Measurements from ENCODE around the gene AP1M1.
"Not testable (repeated sequence)": the region's sequence is repeated elsewhere in the genome, so short reads cannot be mapped to it uniquely, and the experiment has no call there.

The AP1M1 gene

DNA sequence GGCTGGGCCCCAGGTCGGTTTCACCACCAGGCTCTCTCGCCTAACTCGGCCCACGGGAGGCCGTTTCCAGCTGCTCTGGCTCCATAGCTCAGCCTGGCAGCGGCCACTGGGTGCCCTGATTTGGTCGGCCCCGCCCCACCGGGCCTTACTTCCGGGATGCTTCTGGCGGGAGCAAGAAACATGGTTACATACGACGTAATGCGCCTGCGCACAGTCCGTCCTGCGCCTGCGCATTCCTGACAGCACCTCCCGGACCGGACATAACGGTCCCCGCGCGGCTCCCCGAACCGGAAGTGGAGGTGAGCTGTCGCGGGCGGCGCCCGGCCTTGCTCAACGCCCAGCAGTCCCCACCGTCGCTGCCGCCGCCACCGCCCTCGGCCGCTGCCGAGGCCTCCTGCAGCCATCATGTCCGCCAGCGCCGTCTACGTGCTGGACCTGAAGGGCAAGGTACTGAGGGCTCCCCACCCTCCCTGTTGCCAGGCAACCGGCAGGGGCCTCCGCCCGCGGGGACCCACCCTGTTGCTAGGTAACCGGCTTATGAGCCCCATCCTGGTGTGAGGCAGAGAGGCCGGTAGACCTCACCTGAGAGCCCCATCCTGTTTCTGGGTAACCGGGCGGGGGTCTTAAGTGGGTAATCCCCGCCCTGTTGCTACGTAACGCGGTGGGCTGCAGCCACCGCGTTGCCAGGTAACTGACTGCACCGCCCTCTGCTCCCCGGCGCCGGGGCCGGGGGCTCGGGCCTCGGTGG, at the start of gene AP1M1:
AP1M1 (plus strand) TSS at position 290 of the 748 bp plus-strand sequence; CDS start at position 406, 116 bp downstream.
- DNase-seq (ENCODE audit: low read depth in 3 of 3) = peak; percentile 96 to 98 (median 97)

DNA sequence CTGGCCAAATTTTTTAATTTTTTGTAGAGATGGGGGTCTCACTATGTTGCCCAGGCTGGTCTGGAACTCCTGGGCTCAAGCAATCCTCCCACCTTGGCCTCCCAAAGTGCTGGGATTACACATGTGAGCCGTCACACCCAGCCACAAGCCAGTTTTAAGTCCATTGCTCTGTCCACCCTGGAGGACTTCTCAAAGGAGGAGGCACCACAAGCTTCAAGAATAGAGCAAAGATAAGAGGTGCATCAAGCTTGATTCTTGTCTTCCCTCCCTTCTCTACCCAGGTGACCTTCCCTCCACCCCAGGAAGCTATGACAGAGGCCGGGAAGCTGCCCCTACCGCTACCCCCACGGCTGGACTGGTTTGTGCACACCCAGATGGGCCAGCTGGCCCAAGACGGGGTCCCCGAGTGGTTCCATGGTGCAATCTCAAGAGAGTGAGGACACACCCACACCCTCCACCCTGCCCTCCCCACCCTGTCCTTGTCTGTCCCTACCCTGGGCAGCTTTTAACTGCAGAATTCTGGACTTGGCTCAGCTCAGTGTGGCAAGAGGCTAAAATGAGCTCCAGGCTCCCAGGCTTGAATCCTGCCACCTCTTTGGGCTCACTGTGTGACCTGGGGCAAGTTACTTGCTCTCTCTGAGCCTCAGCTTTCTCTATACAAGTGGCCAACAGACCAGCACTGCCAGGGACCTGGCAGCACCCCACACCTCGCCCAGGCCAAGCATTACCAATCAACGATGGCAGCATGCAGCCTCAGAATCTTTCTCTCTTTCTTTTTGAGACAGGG, 49.1 kb upstream of the AP1M1 start:
- DNase-seq (ENCODE audit: low read depth in 3 of 3) = no peak

DNA sequence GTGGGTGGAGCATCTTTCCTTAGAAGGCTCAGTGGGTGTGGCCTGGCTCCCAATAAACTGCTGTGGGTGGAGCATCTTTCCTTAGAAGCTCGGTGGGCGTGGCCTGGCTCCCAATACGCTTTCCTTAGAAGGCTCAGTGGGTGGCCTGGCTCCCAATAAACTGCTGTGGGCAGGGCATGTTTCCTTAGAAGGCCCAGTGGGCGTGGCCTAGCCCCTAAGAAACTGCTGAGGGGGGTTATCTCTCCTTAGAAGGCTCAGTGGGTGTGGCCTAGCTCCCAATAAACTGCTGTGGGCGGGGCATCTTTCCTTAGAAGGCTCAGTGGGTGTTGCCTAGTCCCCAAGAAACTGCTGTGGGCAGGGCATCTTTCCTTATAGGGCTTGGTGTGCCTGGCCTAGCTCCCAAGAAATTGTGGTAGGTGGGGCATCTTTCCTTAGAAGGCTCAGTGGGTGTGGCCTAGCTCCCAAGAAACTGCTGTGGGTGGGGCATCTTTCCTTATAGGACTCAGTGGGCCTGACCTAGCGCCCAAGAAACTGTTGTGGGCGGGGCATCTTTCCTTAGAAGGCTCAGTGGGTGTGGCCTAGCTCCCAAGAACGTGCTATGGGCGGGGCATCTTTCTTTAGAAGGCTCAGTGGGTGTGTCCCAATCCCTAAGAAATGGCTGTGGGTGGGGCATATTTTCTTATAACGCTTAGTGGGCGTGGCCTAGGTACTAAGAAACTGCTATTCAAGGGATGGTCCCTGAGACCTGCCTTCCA, 44.0 kb upstream of the AP1M1 start:
- no peak for DNase-seq (ENCODE audit: low read depth in 3 of 3)

DNA sequence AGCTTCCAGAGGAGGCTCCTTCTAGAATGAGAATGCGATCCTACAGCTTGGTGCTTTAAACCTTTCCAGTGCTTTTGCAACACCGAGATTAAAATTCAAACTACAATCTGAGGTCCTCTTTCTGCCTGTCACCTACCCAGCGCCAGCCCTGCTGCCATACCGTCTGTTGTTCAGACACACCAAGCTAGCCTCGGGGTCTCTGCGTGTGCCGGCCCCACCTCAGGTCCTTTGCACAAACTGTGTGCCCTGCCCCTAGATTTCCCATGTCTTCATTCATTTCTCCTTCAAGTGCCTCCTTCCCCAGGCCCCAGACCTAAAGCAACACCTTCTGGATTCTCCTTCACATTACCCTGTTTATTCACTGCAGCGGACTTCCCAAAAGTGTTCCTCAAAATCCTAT, 43.2 kb upstream of the AP1M1 start:
- DNase-seq (ENCODE audit: low read depth in 3 of 3) = no peak

DNA sequence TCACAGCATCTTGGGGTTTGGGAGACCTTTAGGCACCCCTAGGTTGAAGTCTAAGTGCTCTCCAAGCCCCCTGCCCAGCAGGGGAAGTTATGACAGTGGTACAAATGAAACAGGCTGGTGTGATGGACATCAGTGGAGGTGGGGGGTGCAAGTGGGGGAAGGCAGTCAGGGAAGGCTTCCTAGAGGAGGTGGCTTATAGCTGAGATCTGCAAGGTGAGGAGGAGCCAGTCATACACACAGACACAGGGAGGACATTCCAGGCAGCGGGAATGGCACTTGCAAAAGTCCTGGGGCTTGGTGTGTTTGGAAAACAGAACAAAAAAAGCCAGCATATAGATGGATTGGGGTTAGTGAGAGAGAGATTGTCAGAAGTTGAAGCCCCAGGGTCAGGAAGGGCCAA, 42.6 kb upstream of the AP1M1 start:
- no peak for DNase-seq (ENCODE audit: low read depth in 3 of 3)

DNA sequence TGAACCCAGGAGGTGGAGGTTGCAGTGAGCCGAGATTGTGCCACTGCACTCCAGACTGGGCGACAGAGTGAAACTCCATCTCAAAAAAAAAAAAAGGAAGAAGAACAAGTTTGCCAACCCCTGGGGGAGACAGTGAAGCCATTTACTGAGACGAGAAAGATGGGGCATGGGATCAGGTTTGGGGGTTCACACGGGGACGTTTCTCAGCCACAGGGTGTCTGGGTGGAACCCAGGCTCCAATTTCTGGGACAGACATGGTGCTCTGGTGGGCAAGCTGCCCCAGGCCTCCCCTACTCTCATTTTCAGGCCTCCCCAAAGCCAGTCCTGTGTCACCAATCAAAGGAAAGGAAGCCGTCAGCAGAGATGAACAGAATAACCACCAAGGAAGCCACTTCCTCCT, 40.8 kb upstream of the AP1M1 start:
- no peak for DNase-seq (ENCODE audit: low read depth in 3 of 3)

DNA sequence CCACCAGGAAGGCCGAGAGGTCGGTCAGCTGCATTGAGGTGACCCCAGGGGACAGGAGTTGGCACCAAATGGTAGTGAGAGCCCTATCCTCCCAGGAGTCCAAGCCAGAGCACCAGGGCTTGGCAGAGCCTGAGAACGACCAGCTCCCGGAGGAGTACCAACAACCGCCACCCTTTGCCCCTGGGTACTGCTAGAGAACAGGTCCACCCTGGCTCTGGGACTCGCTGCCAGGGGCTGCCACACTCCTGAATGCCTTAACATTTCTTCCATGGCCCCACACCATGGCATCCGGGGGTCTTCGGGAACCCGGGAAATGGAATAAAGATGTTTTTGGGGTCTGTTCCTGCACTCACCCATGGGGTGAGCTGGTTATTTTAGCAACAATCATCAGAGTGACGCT, 40.1 kb upstream of the AP1M1 start:
- no peak for DNase-seq (ENCODE audit: low read depth in 3 of 3)

DNA sequence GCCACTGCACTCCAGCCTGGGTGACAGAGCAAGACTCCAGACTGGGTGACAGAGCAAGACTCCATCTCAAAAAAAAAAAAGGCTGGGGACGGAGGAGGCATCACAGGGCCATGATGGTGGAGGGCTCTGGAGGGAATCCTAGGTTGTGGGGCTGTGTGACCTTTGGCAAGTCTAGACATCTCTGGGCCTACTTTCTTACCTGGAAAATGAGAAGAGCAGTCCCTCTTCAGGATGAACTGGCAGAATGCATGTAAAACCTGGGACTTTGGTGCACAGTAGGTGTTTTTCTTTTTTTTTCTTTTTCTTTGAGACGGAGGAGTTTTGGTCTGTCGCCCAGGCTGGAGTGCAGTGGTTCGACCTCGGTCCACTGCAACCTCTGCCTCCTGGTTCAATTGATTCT, 38.1 kb upstream of the AP1M1 start:
- DNase-seq (ENCODE audit: low read depth in 3 of 3) = no peak

DNA sequence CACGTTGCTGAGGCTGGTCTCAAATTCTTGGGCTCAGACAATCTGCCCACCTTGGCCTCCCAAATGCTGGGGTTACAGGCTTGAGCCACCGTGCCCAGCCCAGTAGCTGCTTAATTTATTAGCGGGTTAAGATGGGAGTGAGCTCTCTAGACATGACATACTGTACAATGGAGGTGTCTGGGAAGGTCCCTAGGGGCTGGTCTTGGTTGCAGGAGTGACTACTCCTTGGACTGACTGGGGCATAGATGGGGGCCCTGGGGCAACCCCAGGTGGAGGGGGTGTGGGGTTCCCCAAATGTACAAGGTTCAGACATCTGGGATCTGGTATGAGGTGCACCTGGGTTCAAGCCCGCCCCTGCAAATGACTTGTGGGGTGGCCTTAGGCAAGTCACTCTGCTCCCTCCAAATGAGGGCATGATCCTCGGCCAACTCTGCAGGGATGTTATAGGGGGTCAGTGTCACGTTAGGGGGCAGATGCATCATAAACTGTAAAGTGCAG, 37.2 kb upstream of the AP1M1 start:
- DNase-seq (ENCODE audit: low read depth in 3 of 3) = no peak

DNA sequence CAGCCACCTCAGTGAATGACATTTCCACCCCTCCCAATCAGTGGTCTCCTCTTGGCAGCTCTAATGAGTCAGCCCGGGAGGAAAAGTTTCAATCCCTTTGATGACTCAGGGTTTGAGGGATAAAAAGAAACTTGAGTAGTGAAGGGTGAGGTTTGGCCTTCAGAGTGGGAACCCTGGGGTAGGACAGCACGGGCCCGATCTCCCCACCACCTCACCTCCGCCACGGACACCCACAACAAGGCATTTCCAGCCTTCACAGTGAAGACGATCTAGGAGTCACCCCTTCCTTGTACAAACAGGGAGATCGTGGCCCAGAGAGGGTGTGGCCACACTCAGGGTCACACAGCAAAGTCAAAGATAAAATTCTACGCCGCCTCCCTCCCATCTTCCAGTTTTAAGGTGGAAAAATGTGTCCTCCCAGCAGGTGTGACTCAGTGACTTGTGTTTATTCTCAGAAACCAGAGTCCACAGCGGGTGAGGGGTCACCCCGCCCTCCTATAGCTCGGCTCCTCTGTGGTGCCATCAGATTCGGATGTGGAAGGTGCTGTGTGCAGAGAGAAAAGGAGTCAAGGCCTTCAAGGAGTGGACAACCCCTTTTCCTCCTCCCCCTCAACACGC, 36.7 kb upstream of the AP1M1 start:
- no peak for DNase-seq (ENCODE audit: low read depth in 3 of 3)

DNA sequence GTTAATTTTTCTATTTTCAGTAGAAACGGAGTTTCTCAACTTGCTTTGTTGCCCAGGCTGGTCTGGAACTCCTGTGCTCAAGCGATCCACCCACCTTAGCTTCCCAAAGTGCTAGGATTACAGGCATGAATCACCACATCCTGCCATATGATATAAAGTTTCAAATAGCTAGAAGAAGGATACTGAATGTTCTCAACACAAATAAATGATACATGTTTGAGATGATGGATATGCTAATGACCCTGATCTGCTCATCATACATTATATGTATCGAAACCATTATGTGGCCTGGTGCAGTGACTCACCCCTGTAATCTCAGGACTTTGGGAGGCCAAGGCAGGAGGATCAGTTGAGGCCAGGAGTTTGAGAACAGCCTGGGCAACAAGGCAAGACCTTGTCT, 35.9 kb upstream of the AP1M1 start:
- DNase-seq (ENCODE audit: low read depth in 3 of 3) = no peak

DNA sequence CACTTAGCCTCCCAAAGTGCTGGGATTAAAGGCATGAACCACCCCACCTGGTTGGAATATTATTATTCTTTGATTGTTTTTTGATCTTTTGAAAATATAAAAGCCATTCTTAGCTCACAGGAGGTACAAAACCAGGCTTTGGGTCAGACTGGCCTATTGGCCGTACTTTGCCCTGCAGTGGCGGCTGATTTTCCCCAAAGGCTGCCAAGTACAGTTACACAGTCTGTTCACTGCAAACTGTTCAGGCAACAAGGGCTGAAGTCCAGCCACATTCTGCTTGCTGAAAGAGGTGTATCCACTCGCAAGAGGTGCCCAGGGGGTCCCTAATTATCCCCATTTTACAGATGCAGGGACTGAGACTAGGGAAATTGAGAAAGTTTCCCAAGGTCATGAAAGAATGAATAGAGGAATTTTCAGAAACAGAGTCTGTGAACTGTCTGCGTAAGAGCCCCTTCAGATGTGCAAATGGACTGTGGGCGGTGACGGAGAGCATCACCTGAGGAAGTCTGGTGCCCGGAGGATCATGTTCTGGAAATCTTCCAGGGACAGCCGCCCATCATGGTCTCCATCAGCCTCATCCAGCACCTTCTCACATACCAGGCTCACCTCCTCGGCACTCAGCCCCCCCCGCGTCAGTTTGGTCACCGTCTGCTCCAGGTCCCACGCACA, 33.4 kb upstream of the AP1M1 start:
- no peak for DNase-seq (ENCODE audit: low read depth in 3 of 3)

DNA sequence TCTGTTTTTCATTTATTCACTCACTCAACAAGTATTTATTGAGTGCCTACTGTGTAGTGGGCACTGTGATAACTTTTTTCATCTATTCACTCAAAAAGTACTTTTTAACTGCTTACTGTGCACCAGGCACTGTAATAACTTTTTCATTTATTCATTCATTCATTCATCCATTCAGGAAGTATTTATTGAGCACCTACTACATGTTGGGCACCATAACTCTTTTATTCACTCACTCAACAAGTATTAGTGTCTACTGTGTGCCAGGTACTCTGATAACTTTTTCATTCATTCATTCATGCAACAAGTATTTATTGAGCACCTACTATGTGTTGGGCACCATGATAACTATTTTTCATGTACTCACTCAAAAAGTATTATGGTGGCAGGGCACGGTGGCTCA, 31.3 kb upstream of the AP1M1 start:
- DNase-seq (ENCODE audit: low read depth in 3 of 3) = no peak

DNA sequence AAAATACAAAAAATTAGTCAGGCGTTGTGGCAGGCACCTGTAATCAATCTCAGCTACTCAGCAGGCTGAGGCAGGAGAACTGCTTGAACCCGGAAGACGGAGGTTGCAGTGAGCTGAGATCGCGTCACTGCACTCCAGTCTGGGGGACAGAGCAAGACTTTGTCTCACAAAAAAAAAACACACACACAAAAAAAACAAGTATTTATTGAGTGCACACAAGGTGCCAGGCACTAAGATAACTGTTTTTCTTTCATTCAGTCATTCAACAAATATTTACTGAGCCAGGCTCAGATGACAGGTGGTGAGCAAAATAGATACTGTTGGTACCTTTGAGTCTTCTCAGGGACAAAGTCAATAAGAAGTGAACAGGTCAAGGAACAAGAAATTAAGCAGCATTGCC, 30.7 kb upstream of the AP1M1 start:
- no peak for DNase-seq (ENCODE audit: low read depth in 3 of 3)

DNA sequence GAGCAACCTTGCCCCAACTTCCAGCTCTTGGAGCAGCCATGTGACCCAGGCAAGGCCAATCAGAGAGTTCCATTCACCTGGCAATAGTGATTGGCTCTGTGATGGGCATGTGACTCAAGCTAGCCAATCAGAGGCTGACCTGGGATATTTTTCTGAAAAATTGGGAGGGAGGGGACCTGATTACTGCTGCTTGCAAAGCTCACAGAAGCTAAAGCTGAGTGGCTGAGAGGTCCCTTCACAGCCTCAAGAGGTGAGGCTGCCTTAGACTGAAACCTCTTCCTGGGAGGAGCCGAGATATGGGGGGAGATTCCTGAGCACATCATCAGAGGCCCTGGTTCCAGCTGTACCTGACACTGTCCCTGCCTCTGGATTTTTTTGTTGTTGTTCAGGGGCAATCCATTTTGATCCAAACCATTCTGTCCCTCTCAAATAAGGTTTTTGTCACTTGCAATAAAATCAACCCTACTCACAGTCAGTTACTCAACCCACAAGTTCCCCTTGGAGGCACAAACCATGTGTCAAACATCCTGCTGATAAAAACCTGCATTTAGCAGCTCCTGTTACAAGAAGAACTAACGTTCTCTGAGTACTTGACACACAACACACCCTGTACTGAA, 29.1 kb upstream of the AP1M1 start:
- no peak for DNase-seq (ENCODE audit: low read depth in 3 of 3)

DNA sequence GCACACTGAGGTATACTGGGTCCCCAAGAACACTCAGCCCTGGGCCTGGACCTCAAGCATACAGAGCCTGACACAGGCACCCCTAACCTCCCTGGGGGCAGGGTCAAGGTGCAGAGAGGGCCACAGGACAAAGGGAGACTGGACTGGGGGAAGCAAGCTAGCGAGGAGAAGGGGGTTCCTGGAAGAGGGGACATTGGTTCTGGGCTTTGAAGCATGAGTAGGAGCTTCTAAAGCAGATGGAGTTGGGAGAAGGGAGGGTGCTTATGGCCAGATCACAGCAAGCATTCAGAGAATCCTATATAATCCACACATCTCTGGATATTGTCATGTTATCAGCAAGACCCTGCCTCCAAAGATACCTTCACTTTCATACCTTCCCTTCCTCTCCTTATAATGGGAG, 27.6 kb upstream of the AP1M1 start:
- DNase-seq (ENCODE audit: low read depth in 3 of 3) = no peak

DNA sequence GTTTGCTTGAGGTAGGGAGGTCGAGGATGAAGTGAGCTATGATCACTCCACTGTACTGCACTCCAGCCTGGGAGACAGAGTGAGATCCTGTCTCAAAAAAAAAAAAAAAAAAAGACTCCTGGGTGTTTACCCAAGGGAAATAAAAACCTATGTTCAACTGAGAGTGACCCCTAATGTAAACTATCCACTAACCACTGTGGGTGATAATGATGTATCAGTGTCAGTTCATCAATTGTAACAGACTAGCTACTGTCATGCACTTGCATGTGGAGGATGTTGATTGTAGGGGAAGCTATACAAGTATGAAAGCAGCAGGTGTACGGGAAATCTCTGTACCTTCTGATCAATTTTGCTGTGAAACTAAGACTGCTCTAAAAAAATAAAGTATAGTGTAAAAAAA, 21.8 kb upstream of the AP1M1 start:
- no peak for DNase-seq (ENCODE audit: low read depth in 3 of 3)

DNA sequence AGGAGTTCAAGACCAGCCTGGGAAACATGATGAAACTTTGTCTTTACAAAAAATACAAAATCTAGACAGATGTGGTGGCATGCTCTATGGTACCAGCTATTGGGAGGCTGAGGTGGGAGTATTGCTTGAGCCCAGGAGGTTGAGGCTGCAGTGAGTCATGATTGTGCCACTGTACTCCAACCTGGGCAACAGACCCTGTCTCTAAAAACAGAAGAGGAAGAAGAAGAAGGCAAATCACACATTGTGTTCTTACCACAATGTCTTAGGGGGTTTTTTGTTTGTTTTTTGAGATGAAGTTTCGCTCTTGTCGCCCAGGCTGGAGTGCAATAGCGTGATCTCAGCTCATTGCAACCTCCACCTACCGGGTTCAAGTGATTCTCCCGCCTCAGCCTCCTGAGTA, 18.8 kb upstream of the AP1M1 start:
- not testable (repeated sequence) for DNase-seq (ENCODE audit: low read depth in 3 of 3)

DNA sequence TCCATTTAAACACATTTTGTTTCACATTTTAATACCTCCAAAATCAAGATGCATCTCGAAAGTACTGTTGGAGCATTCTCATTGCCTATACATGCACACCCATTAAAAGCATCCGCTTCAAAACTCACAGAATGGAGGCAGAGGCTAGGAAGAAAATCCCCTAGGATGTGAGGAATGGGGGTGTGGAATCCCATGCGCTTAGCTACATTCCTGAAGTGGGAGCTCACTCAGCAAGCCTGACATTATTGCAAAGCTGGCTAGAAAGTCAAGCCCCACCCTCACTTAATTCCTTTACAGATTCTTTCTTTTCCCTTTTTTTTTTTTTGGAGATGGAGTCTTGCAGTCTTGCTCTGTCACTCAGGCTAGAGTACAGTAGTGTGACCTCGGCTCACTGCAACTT, 17.1 kb upstream of the AP1M1 start:
- no peak for DNase-seq (ENCODE audit: low read depth in 3 of 3)

DNA sequence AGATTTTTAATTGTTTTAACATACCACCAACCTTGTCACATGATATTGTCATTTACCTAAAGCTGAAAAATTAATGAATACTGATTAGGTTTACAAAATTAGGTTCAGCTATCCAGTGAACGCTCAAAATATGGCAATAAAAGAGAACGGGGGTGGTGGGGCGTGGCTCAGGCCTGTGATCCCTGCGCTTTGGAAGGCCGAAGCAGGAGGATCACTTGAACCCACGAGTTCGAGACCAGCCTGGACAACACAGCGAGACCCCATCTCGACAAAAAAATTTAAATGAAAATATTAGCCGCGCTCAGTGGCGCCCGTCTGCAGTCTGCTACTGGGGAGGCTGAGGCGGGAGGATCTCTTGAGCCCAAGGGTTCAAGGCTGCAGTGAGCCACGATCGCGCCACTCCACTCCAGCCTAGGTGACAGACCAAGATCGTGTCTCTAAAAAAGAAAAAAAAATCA, 13.0 kb upstream of the AP1M1 start:
- no peak for DNase-seq (ENCODE audit: low read depth in 3 of 3)

Measured in stimulated activated CD4-positive, alpha-beta T cell treated with anti-CD3 and anti-CD28 coated beads, TNF-alpha, amount 100 ng/mL, for 4 hours (primary cell).